Neuronal stem cell (in vitro differentiated cells): ENCODE measurements around the gene SNAPC3.
"Not testable (repeated sequence)": the region's sequence is repeated elsewhere in the genome, so short reads cannot be mapped to it uniquely, and the experiment has no call there.

Experiments
- DNase-seq: peaks from one replicate; pipeline ENCODE4 v3.0.0-alpha.2; 2013; ENCODE audit warnings: low spot score
- H2AFZ ChIP-seq: one replicate; pipeline ENCODE4 v1.6.1; 2013; ENCODE audit warnings: mild to moderate bottlenecking, low read length, inconsistent platforms
- H2AK5ac ChIP-seq: 2 replicates; pipeline ENCODE4 v1.6.1; 2013; ENCODE audit warnings: low read depth, mild to moderate bottlenecking, inconsistent platforms, low read length, moderate library complexity, mixed read lengths
- H2BK120ac ChIP-seq: 2 replicates; pipeline ENCODE4 v1.6.1; 2013; ENCODE audit warnings: low read depth, mild to moderate bottlenecking, inconsistent platforms, low read length, moderate library complexity, mixed read lengths
- H2BK12ac ChIP-seq: one replicate; pipeline ENCODE4 v1.6.1; 2013; ENCODE audit warnings: low read length, inconsistent platforms
- H2BK15ac ChIP-seq: 2 replicates; pipeline ENCODE4 v1.6.1; 2013; ENCODE audit warnings: mild to moderate bottlenecking, low read length, inconsistent platforms, mixed read lengths
- H2BK5ac ChIP-seq: one replicate; pipeline ENCODE4 v1.6.1; 2013; ENCODE audit warnings: inconsistent platforms, mild to moderate bottlenecking, low read length, moderate library complexity
- H3K14ac ChIP-seq: one replicate; pipeline ENCODE4 v1.6.1; 2013; ENCODE audit warnings: low read length, inconsistent platforms
- H3K18ac ChIP-seq: 2 replicates; pipeline ENCODE4 v1.6.1; 2013; ENCODE audit warnings: low read length, inconsistent platforms
- H3K23ac ChIP-seq: 2 replicates; pipeline ENCODE4 v1.6.1; 2013; ENCODE audit warnings: low read depth, mild to moderate bottlenecking, mixed read lengths, low read length, inconsistent platforms; ENCODE audit not compliant: poor library complexity
- H3K27ac ChIP-seq: replicated peaks from 3 replicates; pipeline ENCODE4 v1.5.1; 2013; ENCODE audit warnings: low read length, inconsistent platforms
- H3K27me3 ChIP-seq, 3 experiments: 2 replicates each; pipeline ENCODE4 v1.6.1; 2013; ENCODE audit warnings: low read length in 3 of 3, mild to moderate bottlenecking in 2 of 3, inconsistent platforms in 1 of 3, low read depth in 1 of 3, mixed read lengths in 1 of 3, moderate library complexity in 1 of 3; ENCODE audit not compliant: control insufficient read depth in 3 of 3, insufficient read depth in 3 of 3
- H3K36me3 ChIP-seq, 2 donors: replicated peaks in 1 of 2; 2 replicates each; pipeline ENCODE4 v1.6.1; 2013; ENCODE audit warnings: low read length in 2 of 2; ENCODE audit not compliant: control insufficient read depth in 2 of 2, insufficient read depth in 2 of 2
- H3K4ac ChIP-seq: 2 replicates; pipeline ENCODE4 v1.6.1; 2013; ENCODE audit warnings: inconsistent platforms, mild to moderate bottlenecking, low read length, moderate library complexity
- H3K4me1 ChIP-seq, 2 donors: 1 replicate in 1 of 2; 2 replicates in 1 of 2; pipeline ENCODE4 v1.6.1; 2013; ENCODE audit warnings: low read length in 2 of 2, low read depth in 1 of 2; ENCODE audit not compliant: control insufficient read depth in 2 of 2, insufficient read depth in 1 of 2
- H3K4me2 ChIP-seq: one replicate; pipeline ENCODE4 v1.6.1; 2013; ENCODE audit warnings: mild to moderate bottlenecking, low read length, inconsistent platforms; ENCODE audit not compliant: insufficient read depth, poor library complexity, severe bottlenecking
- H3K4me3 ChIP-seq, 2 donors: 2 replicates each; pipeline ENCODE4 v1.5.1; 2013; ENCODE audit warnings: low read length in 2 of 2, mild to moderate bottlenecking in 2 of 2, inconsistent platforms in 1 of 2, moderate library complexity in 1 of 2
- H3K79me1 ChIP-seq: one replicate; pipeline ENCODE4 v1.6.1; 2013; ENCODE audit warnings: low read depth, mild to moderate bottlenecking, inconsistent platforms, low read length, moderate library complexity
- H3K9ac ChIP-seq: one replicate; pipeline ENCODE4 v1.6.1; 2013; ENCODE audit warnings: mild to moderate bottlenecking, low read depth, low read length, inconsistent platforms; ENCODE audit not compliant: poor library complexity
- H3K9me3 ChIP-seq, 2 donors: replicated peaks in 1 of 2; 2 replicates each; pipeline versions ENCODE3 to v1.6.1; 2013; ENCODE audit warnings: low read length in 2 of 2, mild to moderate bottlenecking in 2 of 2, inconsistent platforms in 1 of 2, low read depth in 1 of 2, mixed read lengths in 1 of 2, moderate library complexity in 1 of 2; ENCODE audit not compliant: control insufficient read depth in 2 of 2, insufficient read depth in 1 of 2
- H4K8ac ChIP-seq: one replicate; pipeline ENCODE4 v1.6.1; 2013; ENCODE audit warnings: low read depth, mild to moderate bottlenecking, inconsistent platforms, low read length, moderate library complexity
- H4K91ac ChIP-seq: one replicate; pipeline ENCODE4 v1.6.1; 2013; ENCODE audit warnings: low read length, low read depth, mild to moderate bottlenecking, inconsistent platforms; ENCODE audit not compliant: poor library complexity
- WGBS, 2 donors: extraction: QIAGEN DNeasy Blood & Tissue Kit; methylation state at CpG; one replicate each; pipeline ENCODE4 v1.1.7; 2013; ENCODE audit warnings: missing lambda C conversion rate in 2 of 2, mixed read lengths in 1 of 2; ENCODE audit not compliant: insufficient read length in 2 of 2, insufficient replicate concordance in 1 of 2; ENCODE audit errors: extremely low coverage in 2 of 2; 5-methylcytosine and 5-hydroxymethylcytosine counted together

SNAPC3 gene

DNA sequence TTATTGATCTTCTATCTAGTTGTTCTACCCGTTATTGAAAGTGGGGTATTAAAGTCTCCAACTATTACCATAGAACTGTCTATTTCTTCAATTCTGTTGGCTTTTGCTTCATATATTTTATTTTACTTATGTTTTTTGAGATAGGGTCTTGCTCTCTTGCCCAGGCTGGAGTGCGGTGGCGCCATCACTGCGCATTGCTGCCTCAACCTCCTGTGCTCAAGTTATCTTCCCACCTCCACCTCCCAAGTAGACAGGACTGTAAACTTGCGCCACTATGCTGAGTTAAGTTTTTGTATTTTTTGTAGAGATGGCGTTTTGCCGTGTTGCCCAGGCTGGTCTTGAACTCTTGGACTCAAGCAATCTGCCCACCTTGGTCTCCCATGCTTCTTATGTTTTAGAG is 16.2 kb downstream of the SNAPC3 start:
- H2BK12ac ChIP-seq = no peak overlapping the region
- no peak overlapping the region for H2AFZ ChIP-seq
- no peak overlapping the region for H3K4me3 ChIP-seq
- H3K4me2 ChIP-seq = no peak overlapping the region
- H2BK15ac ChIP-seq = no peak overlapping the region
- peaks cover 14 to 73% of the 10 kb centered on the region in 2 donors for H3K36me3 ChIP-seq
- no peak overlapping the region for H3K14ac ChIP-seq
- DNase-seq = no peak
- no peak overlapping the region for H3K9ac ChIP-seq
- H4K8ac ChIP-seq = no peak overlapping the region
- no peak overlapping the region for H2BK120ac ChIP-seq
- H3K27me3 ChIP-seq = no peaks in the 10 kb centered on the region
- H3K4ac ChIP-seq = no peak overlapping the region
- no CpG with 5 or more reads among the region's 7 CpGs for WGBS, 2 donors
- no peak overlapping the region for H3K18ac ChIP-seq
- H2AK5ac ChIP-seq = no peak overlapping the region
- H3K79me1 ChIP-seq = peaks cover 1% of the 10 kb centered on the region
- H3K27ac ChIP-seq = no peak overlapping the region
- no peak overlapping the region for H3K23ac ChIP-seq
- H3K9me3 ChIP-seq = peaks cover 2 to 40% of the 10 kb centered on the region in 2 donors
- no peak overlapping the region for H2BK5ac ChIP-seq
- no peaks in the 10 kb centered on the region for H3K4me1 ChIP-seq
- H4K91ac ChIP-seq = no peak overlapping the region

DNA sequence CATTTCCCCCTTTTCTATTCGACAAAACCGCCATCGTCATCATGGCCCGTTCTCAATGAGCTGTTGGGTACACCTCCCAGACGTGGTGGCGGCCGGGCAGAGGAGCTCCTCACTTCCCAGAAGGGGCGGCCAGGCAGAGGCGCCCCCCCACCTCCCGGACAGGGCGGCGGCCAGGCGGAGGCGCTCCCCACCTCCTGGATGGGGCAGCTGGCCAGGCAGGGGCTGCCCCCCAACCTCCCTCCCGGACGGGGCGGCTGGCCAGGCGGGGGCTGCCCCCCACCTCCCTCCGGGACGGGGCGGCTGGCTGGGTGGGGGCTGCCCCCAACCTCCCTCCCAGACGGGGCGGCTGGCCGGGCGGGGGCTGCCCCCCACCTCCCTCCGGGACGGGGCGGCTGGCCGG is 19.2 kb downstream of the SNAPC3 start:
- not testable (repeated sequence) for H2BK5ac ChIP-seq, H3K4me2 ChIP-seq, H3K4ac ChIP-seq, H3K14ac ChIP-seq, H3K79me1 ChIP-seq, H3K4me1 ChIP-seq, DNase-seq, H2BK120ac ChIP-seq, H3K27ac ChIP-seq, H3K23ac ChIP-seq, H2AFZ ChIP-seq, H3K4me3 ChIP-seq, H4K91ac ChIP-seq, H3K18ac ChIP-seq, H4K8ac ChIP-seq, H2BK15ac ChIP-seq, H2BK12ac ChIP-seq, H3K27me3 ChIP-seq, H3K9ac ChIP-seq, H2AK5ac ChIP-seq
- Histone ChIP-seq H3K36me3 (peaks cover 22 to 75% of the 10 kb centered on the region in 2 donors), H3K9me3 (peaks cover 2 to 37% of the 10 kb centered on the region in 2 donors)
- whole genome bisulfite sequencing, 2 donors = no CpG with 5 or more reads among the region's 29 CpGs

- H3K9ac ChIP-seq, H2BK12ac ChIP-seq, H4K91ac ChIP-seq, H2BK120ac ChIP-seq, H3K27ac ChIP-seq, H3K23ac ChIP-seq, DNase-seq, H2AK5ac ChIP-seq, H3K4me3 ChIP-seq, H2BK15ac ChIP-seq, H3K18ac ChIP-seq, H3K14ac ChIP-seq, H3K4ac ChIP-seq, H3K27me3 ChIP-seq, H3K79me1 ChIP-seq, H3K4me1 ChIP-seq, H3K4me2 ChIP-seq, H2BK5ac ChIP-seq, H2AFZ ChIP-seq, H4K8ac ChIP-seq: not testable (repeated sequence)
- H3K36me3 ChIP-seq = peaks cover 24 to 75% of the 10 kb centered on the region in 2 donors
- peaks cover 2 to 37% of the 10 kb centered on the region in 2 donors for H3K9me3 ChIP-seq
- no CpG with 5 or more reads among the region's 33 CpGs for WGBS, 2 donors
Measured at GRCh38 chr9:15442264-15442663, 19.6 kb downstream of the SNAPC3 start.

DNA sequence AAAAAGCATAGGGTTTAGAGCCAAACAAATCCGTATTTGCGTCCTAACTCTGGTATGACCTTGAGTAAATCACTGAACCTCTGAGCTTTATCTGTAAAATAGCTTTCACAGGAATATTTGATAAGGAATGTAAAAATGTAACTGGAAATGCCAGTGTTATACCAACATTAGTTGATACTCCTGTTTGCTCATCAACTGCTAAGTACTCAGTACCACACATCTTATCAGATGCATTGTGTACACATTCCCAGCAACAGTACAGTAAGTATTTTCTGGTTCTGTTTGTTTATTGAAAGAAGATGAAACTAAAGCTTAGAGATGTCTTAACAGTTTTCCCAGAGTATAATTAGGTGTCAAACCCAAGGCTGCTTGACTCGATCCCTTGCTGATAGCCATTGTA is 21.5 kb downstream of the SNAPC3 start:
- H2BK120ac ChIP-seq = no peak overlapping the region
- H3K9ac ChIP-seq = no peak overlapping the region
- no peak overlapping the region for H2BK15ac ChIP-seq
- H2AFZ ChIP-seq = no peak overlapping the region
- H3K23ac ChIP-seq = no peak overlapping the region
- WGBS, 2 donors = no CpG with 5 or more reads among the region's 3 CpGs
- H3K18ac ChIP-seq = no peak overlapping the region
- peaks cover 29 to 75% of the 10 kb centered on the region in 2 donors for H3K36me3 ChIP-seq
- no peak overlapping the region for H3K4me2 ChIP-seq
- no peak overlapping the region for H2AK5ac ChIP-seq
- H2BK5ac ChIP-seq = no peak overlapping the region
- no peak overlapping the region for H3K4ac ChIP-seq
- DNase-seq = no peak
- H4K8ac ChIP-seq = no peak overlapping the region
- no peak overlapping the region for H3K4me3 ChIP-seq
- no peaks in the 10 kb centered on the region for H3K4me1 ChIP-seq
- no peak overlapping the region for H3K27ac ChIP-seq
- no peak overlapping the region for H4K91ac ChIP-seq
- H3K9me3 ChIP-seq = peaks cover 0 to 28% of the 10 kb centered on the region in 2 donors
- H3K27me3 ChIP-seq = no peaks in the 10 kb centered on the region
- no peak overlapping the region for H3K14ac ChIP-seq
- no peak overlapping the region for H2BK12ac ChIP-seq
- H3K79me1 ChIP-seq = no peaks in the 10 kb centered on the region
